Neuronal stem cell (in vitro differentiated cells): Measurements from ENCODE around the gene PBLD.
"Not testable (repeated sequence)": the region's sequence is repeated elsewhere in the genome, so short reads cannot be mapped to it uniquely, and the experiment has no call there.

ENCODE experiments used
- DNase-seq: peaks from one replicate; pipeline ENCODE4 v3.0.0-alpha.2; 2013; ENCODE audit warnings: low spot score
- H2AFZ ChIP-seq: one replicate; pipeline ENCODE4 v1.6.1; 2013; ENCODE audit warnings: mild to moderate bottlenecking, low read length, inconsistent platforms
- H2AK5ac ChIP-seq: 2 replicates; pipeline ENCODE4 v1.6.1; 2013; ENCODE audit warnings: low read depth, mild to moderate bottlenecking, inconsistent platforms, low read length, moderate library complexity, mixed read lengths
- H2BK120ac ChIP-seq: 2 replicates; pipeline ENCODE4 v1.6.1; 2013; ENCODE audit warnings: low read depth, mild to moderate bottlenecking, inconsistent platforms, low read length, moderate library complexity, mixed read lengths
- H2BK12ac ChIP-seq: one replicate; pipeline ENCODE4 v1.6.1; 2013; ENCODE audit warnings: low read length, inconsistent platforms
- H2BK15ac ChIP-seq: 2 replicates; pipeline ENCODE4 v1.6.1; 2013; ENCODE audit warnings: mild to moderate bottlenecking, low read length, inconsistent platforms, mixed read lengths
- H2BK5ac ChIP-seq: one replicate; pipeline ENCODE4 v1.6.1; 2013; ENCODE audit warnings: inconsistent platforms, mild to moderate bottlenecking, low read length, moderate library complexity
- H3K14ac ChIP-seq: one replicate; pipeline ENCODE4 v1.6.1; 2013; ENCODE audit warnings: low read length, inconsistent platforms
- H3K18ac ChIP-seq: 2 replicates; pipeline ENCODE4 v1.6.1; 2013; ENCODE audit warnings: low read length, inconsistent platforms
- H3K23ac ChIP-seq: 2 replicates; pipeline ENCODE4 v1.6.1; 2013; ENCODE audit warnings: low read depth, mild to moderate bottlenecking, mixed read lengths, low read length, inconsistent platforms; ENCODE audit not compliant: poor library complexity
- H3K27ac ChIP-seq: replicated peaks from 3 replicates; pipeline ENCODE4 v1.5.1; 2013; ENCODE audit warnings: low read length, inconsistent platforms
- H3K27me3 ChIP-seq, 3 experiments: 2 replicates each; pipeline ENCODE4 v1.6.1; 2013; ENCODE audit warnings: low read length in 3 of 3, mild to moderate bottlenecking in 2 of 3, inconsistent platforms in 1 of 3, low read depth in 1 of 3, mixed read lengths in 1 of 3, moderate library complexity in 1 of 3; ENCODE audit not compliant: control insufficient read depth in 3 of 3, insufficient read depth in 3 of 3
- H3K36me3 ChIP-seq, 2 donors: replicated peaks in 1 of 2; 2 replicates each; pipeline ENCODE4 v1.6.1; 2013; ENCODE audit warnings: low read length in 2 of 2; ENCODE audit not compliant: control insufficient read depth in 2 of 2, insufficient read depth in 2 of 2
- H3K4ac ChIP-seq: 2 replicates; pipeline ENCODE4 v1.6.1; 2013; ENCODE audit warnings: inconsistent platforms, mild to moderate bottlenecking, low read length, moderate library complexity
- H3K4me1 ChIP-seq, 2 donors: 1 replicate in 1 of 2; 2 replicates in 1 of 2; pipeline ENCODE4 v1.6.1; 2013; ENCODE audit warnings: low read length in 2 of 2, low read depth in 1 of 2; ENCODE audit not compliant: control insufficient read depth in 2 of 2, insufficient read depth in 1 of 2
- H3K4me2 ChIP-seq: one replicate; pipeline ENCODE4 v1.6.1; 2013; ENCODE audit warnings: mild to moderate bottlenecking, low read length, inconsistent platforms; ENCODE audit not compliant: insufficient read depth, poor library complexity, severe bottlenecking
- H3K4me3 ChIP-seq, 2 donors: 2 replicates each; pipeline ENCODE4 v1.5.1; 2013; ENCODE audit warnings: low read length in 2 of 2, mild to moderate bottlenecking in 2 of 2, inconsistent platforms in 1 of 2, moderate library complexity in 1 of 2
- H3K79me1 ChIP-seq: one replicate; pipeline ENCODE4 v1.6.1; 2013; ENCODE audit warnings: low read depth, mild to moderate bottlenecking, inconsistent platforms, low read length, moderate library complexity
- H3K9ac ChIP-seq: one replicate; pipeline ENCODE4 v1.6.1; 2013; ENCODE audit warnings: mild to moderate bottlenecking, low read depth, low read length, inconsistent platforms; ENCODE audit not compliant: poor library complexity
- H3K9me3 ChIP-seq, 2 donors: replicated peaks in 1 of 2; 2 replicates each; pipeline versions ENCODE3 to v1.6.1; 2013; ENCODE audit warnings: low read length in 2 of 2, mild to moderate bottlenecking in 2 of 2, inconsistent platforms in 1 of 2, low read depth in 1 of 2, mixed read lengths in 1 of 2, moderate library complexity in 1 of 2; ENCODE audit not compliant: control insufficient read depth in 2 of 2, insufficient read depth in 1 of 2
- H4K8ac ChIP-seq: one replicate; pipeline ENCODE4 v1.6.1; 2013; ENCODE audit warnings: low read depth, mild to moderate bottlenecking, inconsistent platforms, low read length, moderate library complexity
- H4K91ac ChIP-seq: one replicate; pipeline ENCODE4 v1.6.1; 2013; ENCODE audit warnings: low read length, low read depth, mild to moderate bottlenecking, inconsistent platforms; ENCODE audit not compliant: poor library complexity
- WGBS, 2 donors: extraction: QIAGEN DNeasy Blood & Tissue Kit; methylation state at CpG; one replicate each; pipeline ENCODE4 v1.1.7; 2013; ENCODE audit warnings: missing lambda C conversion rate in 2 of 2, mixed read lengths in 1 of 2; ENCODE audit not compliant: insufficient read length in 2 of 2, insufficient replicate concordance in 1 of 2; ENCODE audit errors: extremely low coverage in 2 of 2; 5-methylcytosine and 5-hydroxymethylcytosine counted together

PBLD gene

GRCh38 chr10:68249297-68249696, 83.4 kb downstream of the PBLD start:
- H2BK12ac ChIP-seq: no peak overlapping the region
- H3K23ac ChIP-seq: no peak overlapping the region
- H3K36me3 ChIP-seq: no peaks in the 10 kb centered on the region
- H3K27me3 ChIP-seq: peaks cover 0 to 37% (median 0%) of the 10 kb centered on the region in 3 experiments
- peak overlapping the region; percentile 26 for H2AK5ac ChIP-seq
- no peak overlapping the region for H3K9ac ChIP-seq
- H3K14ac ChIP-seq: no peak overlapping the region
- peaks cover 0 to 11% of the 10 kb centered on the region in 2 donors for H3K4me1 ChIP-seq
- H3K27ac ChIP-seq: no peak overlapping the region
- no CpG with 5 or more reads among the region's 4 CpGs for WGBS, 2 donors
- no peak overlapping the region for H2BK15ac ChIP-seq
- H2AFZ ChIP-seq: no peak overlapping the region
- no peak overlapping the region for H2BK120ac ChIP-seq
- no peak overlapping the region for H3K4me2 ChIP-seq
- H3K4ac ChIP-seq: no peak overlapping the region
- H3K9me3 ChIP-seq: no peaks in the 10 kb centered on the region
- no peak overlapping the region for H3K18ac ChIP-seq
- no peak overlapping the region for H4K91ac ChIP-seq
- no peaks in the 10 kb centered on the region for H3K79me1 ChIP-seq
- H3K4me3 ChIP-seq: no peak overlapping the region
- no peak overlapping the region for H2BK5ac ChIP-seq
- DNase-seq: no peak
- H4K8ac ChIP-seq: no peak overlapping the region

- Histone ChIP-seq H2AFZ (no peak overlapping the region), H2AK5ac (no peak overlapping the region), H4K8ac (no peak overlapping the region), H3K27me3 (peaks cover 0 to 31% (median 0%) of the 10 kb centered on the region in 3 experiments), H3K36me3 (no peaks in the 10 kb centered on the region), H4K91ac (no peak overlapping the region), H3K4me1 (peaks cover 0 to 11% of the 10 kb centered on the region in 2 donors), H2BK15ac (no peak overlapping the region), H3K4ac (no peak overlapping the region), H3K14ac (no peak overlapping the region), H3K4me2 (no peak overlapping the region), H2BK12ac (no peak overlapping the region), H2BK120ac (no peak overlapping the region), H3K79me1 (no peaks in the 10 kb centered on the region), H2BK5ac (no peak overlapping the region), H3K9me3 (no peaks in the 10 kb centered on the region), H3K18ac (no peak overlapping the region), H3K4me3 (no peak overlapping the region), H3K23ac (no peak overlapping the region), H3K9ac (no peak overlapping the region), H3K27ac (no peak overlapping the region)
- WGBS, 2 donors: no CpG with 5 or more reads among the region's 6 CpGs
- DNase-seq: no peak
Measured at GRCh38 chr10:68247931-68248330, 84.8 kb downstream of the PBLD start.

- H3K79me1 ChIP-seq, H3K9me3 ChIP-seq, H3K27ac ChIP-seq, H2BK5ac ChIP-seq, H3K4me1 ChIP-seq, H4K8ac ChIP-seq, H3K4ac ChIP-seq, H2AK5ac ChIP-seq, H3K4me2 ChIP-seq, H2AFZ ChIP-seq, H4K91ac ChIP-seq, H2BK120ac ChIP-seq, H3K36me3 ChIP-seq, H3K9ac ChIP-seq, H3K23ac ChIP-seq, H2BK15ac ChIP-seq, H2BK12ac ChIP-seq, DNase-seq, H3K14ac ChIP-seq, H3K18ac ChIP-seq, H3K4me3 ChIP-seq: not testable (repeated sequence)
- WGBS, 2 donors: no CpG with 5 or more reads among the region's 7 CpGs
- H3K27me3 ChIP-seq: peaks cover 0 to 19% (median 0%) of the 10 kb centered on the region in 3 experiments
Measured at GRCh38 chr10:68246397-68246796, 86.3 kb downstream of the PBLD start.

GRCh38 chr10:68242051-68242450, 90.7 kb downstream of the PBLD start:
- Histone ChIP-seq H3K27me3 (peaks cover 0 to 6% (median 0%) of the 10 kb centered on the region in 3 experiments), H3K4ac (no peak overlapping the region), H2BK120ac (no peak overlapping the region), H2BK15ac (no peak overlapping the region), H3K9me3 (no peaks in the 10 kb centered on the region), H2AFZ (no peak overlapping the region), H3K14ac (no peak overlapping the region), H2BK5ac (no peak overlapping the region), H3K4me2 (no peak overlapping the region), H3K4me3 (no peak overlapping the region), H2AK5ac (no peak overlapping the region), H2BK12ac (no peak overlapping the region), H3K18ac (no peak overlapping the region), H3K9ac (no peak overlapping the region), H3K36me3 (no peaks in the 10 kb centered on the region), H4K8ac (no peak overlapping the region), H3K23ac (no peak overlapping the region), H4K91ac (peak overlapping the region; percentile 22), H3K4me1 (peaks cover 0 to 2% of the 10 kb centered on the region in 2 donors), H3K79me1 (no peaks in the 10 kb centered on the region), H3K27ac (no peak overlapping the region)
- DNase-seq: no peak
- no CpG with 5 or more reads among the region's 2 CpGs for WGBS, 2 donors
